Bladder microvascular endothelial cell (primary cell): Measurements from ENCODE around the gene ELAC2. TPM values are rescaled to one million over a fixed set of nuclear protein-coding genes. Genes with fewer than 3 reads are reported as not detected.

Experiments
- total RNA-seq: library from RNA; depleted of rRNA; stranded (reverse); fragments of >200 nt; gene quantifications from 2 replicates; pipeline ENCODE4 v1.2.3, GENCODE V29; 2014

Gene ELAC2, protein sequence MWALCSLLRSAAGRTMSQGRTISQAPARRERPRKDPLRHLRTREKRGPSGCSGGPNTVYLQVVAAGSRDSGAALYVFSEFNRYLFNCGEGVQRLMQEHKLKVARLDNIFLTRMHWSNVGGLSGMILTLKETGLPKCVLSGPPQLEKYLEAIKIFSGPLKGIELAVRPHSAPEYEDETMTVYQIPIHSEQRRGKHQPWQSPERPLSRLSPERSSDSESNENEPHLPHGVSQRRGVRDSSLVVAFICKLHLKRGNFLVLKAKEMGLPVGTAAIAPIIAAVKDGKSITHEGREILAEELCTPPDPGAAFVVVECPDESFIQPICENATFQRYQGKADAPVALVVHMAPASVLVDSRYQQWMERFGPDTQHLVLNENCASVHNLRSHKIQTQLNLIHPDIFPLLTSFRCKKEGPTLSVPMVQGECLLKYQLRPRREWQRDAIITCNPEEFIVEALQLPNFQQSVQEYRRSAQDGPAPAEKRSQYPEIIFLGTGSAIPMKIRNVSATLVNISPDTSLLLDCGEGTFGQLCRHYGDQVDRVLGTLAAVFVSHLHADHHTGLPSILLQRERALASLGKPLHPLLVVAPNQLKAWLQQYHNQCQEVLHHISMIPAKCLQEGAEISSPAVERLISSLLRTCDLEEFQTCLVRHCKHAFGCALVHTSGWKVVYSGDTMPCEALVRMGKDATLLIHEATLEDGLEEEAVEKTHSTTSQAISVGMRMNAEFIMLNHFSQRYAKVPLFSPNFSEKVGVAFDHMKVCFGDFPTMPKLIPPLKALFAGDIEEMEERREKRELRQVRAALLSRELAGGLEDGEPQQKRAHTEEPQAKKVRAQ
- 70.9 and 114 TPM in 2 replicates for total RNA-seq

DNA sequence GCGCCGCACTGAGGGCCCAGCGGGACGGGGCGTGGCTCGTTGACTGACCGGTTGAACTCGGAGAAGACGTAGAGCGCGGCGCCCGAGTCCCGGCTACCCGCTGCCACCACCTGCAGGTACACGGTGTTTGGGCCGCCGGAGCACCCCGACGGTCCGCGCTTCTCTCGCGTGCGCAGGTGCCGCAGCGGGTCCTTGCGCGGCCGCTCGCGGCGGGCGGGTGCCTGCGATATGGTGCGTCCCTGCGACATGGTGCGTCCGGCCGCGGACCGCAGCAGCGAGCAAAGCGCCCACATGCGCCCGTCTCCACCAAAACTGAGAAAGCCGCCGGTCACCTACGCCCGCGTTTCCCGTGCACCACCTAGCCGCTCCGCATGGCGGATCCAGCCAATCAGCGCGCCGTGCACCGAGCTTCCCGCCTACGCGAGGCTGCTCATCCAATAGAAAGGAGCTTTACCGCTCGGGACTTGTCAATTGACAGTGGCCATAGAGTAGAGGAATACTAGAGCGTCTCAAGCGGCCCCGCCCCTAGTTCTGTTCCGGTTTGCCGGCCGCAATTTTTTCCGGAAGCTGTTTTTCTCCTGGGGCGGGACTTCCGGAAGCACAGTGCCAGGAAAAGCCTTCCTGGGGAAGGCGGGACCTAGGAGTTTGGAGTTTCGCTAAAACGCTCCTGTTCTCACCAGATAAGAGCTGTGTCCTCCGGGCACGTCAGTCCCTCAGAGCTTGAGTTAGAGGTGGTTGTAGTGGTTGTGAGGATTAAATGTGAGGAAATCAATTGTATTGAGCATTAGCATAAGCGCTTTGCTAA, at the start of gene ELAC2:
TSS of gene ELAC2 (minus strand) at position 373 of the 805 bp plus-strand sequence. CDS start at position 293, 80 bp downstream.

Other genes with a start within 250 kb of the ELAC2 start
- gene ARHGAP44, start 228.5 kb downstream of the ELAC2 start, total RNA-seq: under 0.01 and 0.57 TPM in 2 replicates